Esophagus squamous epithelium (tissue), 5 donors: Measurements from ENCODE around the gene TMEM9B. TPM values are rescaled to one million over a fixed set of nuclear protein-coding genes. Genes with fewer than 3 reads are reported as not detected.

ENCODE experiments used
- DNase-seq: peaks from one replicate; lab custom pipeline; 2025; lab: John Stamatoyannopoulos, UW
- H3K27ac ChIP-seq, 4 donors: fragments of 200-600 bp; sonication (generic); one replicate each; pipeline ENCODE4 v1.5.1; 2016 to 2019; ENCODE audit warnings: mild to moderate bottlenecking in 1 of 4
- H3K27me3 ChIP-seq, 4 donors: fragments of 200-600 bp; sonication (generic); 1 replicate in 3 of 4; 2 replicates in 1 of 4; pipeline versions ENCODE4 v1.5.1 to v1.6.0; 2017 to 2021; ENCODE audit warnings: antibody characterized with exemption in 1 of 4
- H3K36me3 ChIP-seq, 3 donors: fragments of 200-600 bp; sonication (generic); one replicate each; pipeline ENCODE4 v1.5.1; 2016 to 2019
- H3K4me1 ChIP-seq, 3 donors: fragments of 200-600 bp; sonication (generic); one replicate each; pipeline ENCODE4 v1.5.1; 2017 to 2019
- H3K4me3 ChIP-seq, 4 donors: fragments of 200-600 bp; sonication (generic); 1 replicate in 3 of 4; 2 replicates in 1 of 4; pipeline ENCODE4 v1.5.1; 2016 to 2019; ENCODE audit warnings: mild to moderate bottlenecking in 2 of 4, moderate library complexity in 1 of 4
- H3K9me3 ChIP-seq, 3 donors: fragments of 200-600 bp; sonication (generic); one replicate each; pipeline ENCODE4 v1.5.1; 2016 to 2019
- POLR2A ChIP-seq, 4 donors: fragments of 450-650 bp; IDR thresholded peaks; one replicate each; pipeline ENCODE4 v1.6.1; 2017; ENCODE audit warnings: antibody characterized with exemption in 4 of 4, mild to moderate bottlenecking in 4 of 4, moderate library complexity in 3 of 4
- WGBS, 2 donors: methylation state at CpG; one replicate each; pipeline ENCODE4 v1.1.5; 2018; 5-methylcytosine and 5-hydroxymethylcytosine counted together
- intact Hi-C: fragments of 100-400 bp; cut with DNase I; formaldehyde crosslinking; loops from one replicate; pipeline ENCODE4 v1.15.0; 2022
- total RNA-seq, 4 donors: library from RNA; depleted of rRNA; stranded (reverse); fragments of >200 nt; gene quantifications; one replicate each; pipeline ENCODE4 v1.1.0, GENCODE V29; 2016
- TF ChIP-seq, protein P1 (sequence below), 6 experiments: fragments of 450-650 bp in 4 of 6; fragments of 200-600 bp in 2 of 6; sonication (generic) in 2 of 6; IDR thresholded peaks; one replicate each; pipeline ENCODE4 v1.5.1; 2016 to 2019; ENCODE audit warnings: antibody characterized with exemption in 6 of 6, mild to moderate bottlenecking in 4 of 6, moderate library complexity in 4 of 6
- donor health status: DM: yes; HTN: yes; CAD: no.

The TMEM9B gene
- total RNA-seq, 4 donors from 2014 or later = 41.7 to 73.2 (median 57.6) TPM

GRCh38 chr11:8911029-8911823 is 53.0 kb downstream of the TMEM9B start, which contains the start of gene AKIP1:
Gene AKIP1 (plus strand): TSS chr11:8911189. CDS start chr11:8911450, 261 bp downstream.
- 5% methylated on average over 8 of the region's 68 CpGs; no CpG with 5 or more reads in 1 of the 2 donors for WGBS, 2 donors
- no peaks in the 10 kb centered on the region for H3K9me3 ChIP-seq
- peaks cover 2 to 71% (median 42%) of the 10 kb centered on the region in 3 donors for H3K4me1 ChIP-seq
- peak; percentile 56 for DNase-seq
- peak in 3 of 4 donors; percentile 18 to 61 (median 59) for TF ChIP-seq POLR2A (IDR thresholded peaks at IDR 0.05)
- TF ChIP-seq, protein P1, sequence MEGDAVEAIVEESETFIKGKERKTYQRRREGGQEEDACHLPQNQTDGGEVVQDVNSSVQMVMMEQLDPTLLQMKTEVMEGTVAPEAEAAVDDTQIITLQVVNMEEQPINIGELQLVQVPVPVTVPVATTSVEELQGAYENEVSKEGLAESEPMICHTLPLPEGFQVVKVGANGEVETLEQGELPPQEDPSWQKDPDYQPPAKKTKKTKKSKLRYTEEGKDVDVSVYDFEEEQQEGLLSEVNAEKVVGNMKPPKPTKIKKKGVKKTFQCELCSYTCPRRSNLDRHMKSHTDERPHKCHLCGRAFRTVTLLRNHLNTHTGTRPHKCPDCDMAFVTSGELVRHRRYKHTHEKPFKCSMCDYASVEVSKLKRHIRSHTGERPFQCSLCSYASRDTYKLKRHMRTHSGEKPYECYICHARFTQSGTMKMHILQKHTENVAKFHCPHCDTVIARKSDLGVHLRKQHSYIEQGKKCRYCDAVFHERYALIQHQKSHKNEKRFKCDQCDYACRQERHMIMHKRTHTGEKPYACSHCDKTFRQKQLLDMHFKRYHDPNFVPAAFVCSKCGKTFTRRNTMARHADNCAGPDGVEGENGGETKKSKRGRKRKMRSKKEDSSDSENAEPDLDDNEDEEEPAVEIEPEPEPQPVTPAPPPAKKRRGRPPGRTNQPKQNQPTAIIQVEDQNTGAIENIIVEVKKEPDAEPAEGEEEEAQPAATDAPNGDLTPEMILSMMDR (IDR thresholded peaks at IDR 0.05) = peak in 2 of 6 experiments; percentile 6 to 19
- no peaks in the 10 kb centered on the region for H3K27me3 ChIP-seq
- peak within 1 kb of the TSS; percentile 92 to 96 (median 94) for H3K4me3 ChIP-seq
- peak within 1 kb of the TSS; percentile 92 to 97 (median 96) for H3K27ac ChIP-seq
- intact Hi-C loops = no loop called here
- peaks cover 0 to 5% (median 4%) of the 10 kb centered on the region in 3 donors for H3K36me3 ChIP-seq

- Histone ChIP-seq H3K27me3 (no peaks in the 10 kb centered on the region), H3K36me3 (no peaks in the 10 kb centered on the region), H3K4me1 (peaks cover 6 to 77% (median 45%) of the 10 kb centered on the region in 3 donors), H3K27ac (peak overlapping the region; percentile 92 to 97 (median 96)), H3K4me3 (peak overlapping the region; percentile 92 to 96 (median 94)), H3K9me3 (no peaks in the 10 kb centered on the region)
- TF ChIP-seq, protein P1 (IDR thresholded peaks at IDR 0.05) = no peak
- TF ChIP-seq POLR2A (IDR thresholded peaks at IDR 0.05) = no peak
- 0% methylated on average over 3 of the region's 19 CpGs for WGBS, 2 donors
- no peak for DNase-seq
- intact Hi-C loops = no loop called here
These were observed 53.6 kb downstream of the TMEM9B start for GRCh38 chr11:8910649-8911026.

DNA sequence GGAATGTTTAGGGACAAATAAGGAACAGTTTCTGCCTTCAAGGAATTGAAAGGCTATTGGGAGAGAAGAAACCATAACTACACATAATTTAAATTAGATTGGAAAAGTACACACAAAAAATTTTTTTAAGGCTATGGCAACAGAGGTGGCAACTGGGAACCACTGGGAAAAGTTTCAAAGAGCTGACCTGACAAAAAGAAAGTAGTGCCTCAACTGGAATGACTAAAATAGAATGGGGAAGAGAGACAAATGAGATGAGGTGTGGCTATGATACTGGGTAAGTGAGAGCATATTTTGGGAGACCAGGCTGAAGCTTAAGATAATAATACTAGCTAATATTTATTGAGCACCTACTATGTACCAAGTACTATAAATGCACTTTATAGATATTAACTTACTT is 56.1 kb downstream of the TMEM9B start:
- no peak for DNase-seq
- TF ChIP-seq POLR2A (IDR thresholded peaks at IDR 0.05) = no peak
- TF ChIP-seq, protein P1 (IDR thresholded peaks at IDR 0.05) = no peak
- H3K9me3 ChIP-seq = no peaks in the 10 kb centered on the region
- H3K27ac ChIP-seq = peak overlapping the region in 3 of 4 donors; percentile 11 to 63 (median 50)
- intact Hi-C loops = no loop called here
- no peak overlapping the region for H3K4me3 ChIP-seq
- no peaks in the 10 kb centered on the region for H3K27me3 ChIP-seq
- no peaks in the 10 kb centered on the region for H3K36me3 ChIP-seq
- peaks cover 6 to 65% (median 27%) of the 10 kb centered on the region in 3 donors for H3K4me1 ChIP-seq

- intact Hi-C loops = no loop called here
- DNase-seq = no peak
- Histone ChIP-seq H3K4me1 (peaks cover 6 to 57% (median 23%) of the 10 kb centered on the region in 3 donors), H3K36me3 (no peaks in the 10 kb centered on the region), H3K27ac (peak overlapping the region in 3 of 4 donors; percentile 21 to 63 (median 50)), H3K4me3 (no peak overlapping the region), H3K27me3 (no peaks in the 10 kb centered on the region), H3K9me3 (no peaks in the 10 kb centered on the region)
- TF ChIP-seq POLR2A (IDR thresholded peaks at IDR 0.05) = no peak
- TF ChIP-seq, protein P1 (IDR thresholded peaks at IDR 0.05) = no peak
- WGBS, 2 donors = 73 to 75% methylated on average over 1 of the region's 1 CpG
These were observed 57.1 kb downstream of the TMEM9B start for GRCh38 chr11:8907116-8907515.

DNA sequence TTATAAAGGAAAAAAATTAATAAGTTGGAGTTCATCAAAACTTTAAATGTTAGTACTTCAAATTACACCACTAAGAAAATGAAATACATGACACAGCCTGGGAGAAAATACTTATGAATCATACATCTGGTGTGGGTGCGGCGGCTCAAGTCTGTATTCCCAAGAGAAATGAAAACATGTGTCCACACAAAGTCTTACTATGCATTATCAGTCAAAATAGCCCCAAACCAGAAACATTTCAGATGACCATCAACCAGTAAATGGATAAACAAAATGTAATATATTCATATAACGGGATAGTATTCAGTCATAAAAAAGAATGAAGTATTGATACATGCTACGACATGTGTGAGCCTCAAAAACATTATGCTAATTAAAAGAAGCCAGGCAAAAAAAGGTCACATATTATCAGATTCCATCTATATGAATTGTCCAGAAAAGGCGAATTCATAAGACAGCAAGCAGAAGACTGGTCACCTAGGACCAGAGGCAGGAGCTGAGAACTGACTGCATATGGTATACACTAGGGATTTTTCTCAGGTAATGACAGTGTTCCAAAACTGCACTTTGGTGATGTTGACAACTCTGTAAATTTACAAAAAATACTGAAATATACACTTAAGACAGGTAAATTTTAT is 58.6 kb downstream of the TMEM9B start:
- H3K27me3 ChIP-seq = no peaks in the 10 kb centered on the region
- TF ChIP-seq, protein P1 (IDR thresholded peaks at IDR 0.05) = no peak
- no peak for TF ChIP-seq POLR2A (IDR thresholded peaks at IDR 0.05)
- no peaks in the 10 kb centered on the region for H3K9me3 ChIP-seq
- 35 to 41% methylated on average over 5 of the region's 5 CpGs for WGBS, 2 donors
- peaks cover 6 to 53% (median 22%) of the 10 kb centered on the region in 3 donors for H3K4me1 ChIP-seq
- H3K4me3 ChIP-seq = no peak overlapping the region
- H3K36me3 ChIP-seq = no peaks in the 10 kb centered on the region
- intact Hi-C loops = no loop called here
- peak overlapping the region in 3 of 4 donors; percentile 35 to 75 (median 63) for H3K27ac ChIP-seq
- DNase-seq = no peak
